Stimulated activated CD8-positive, alpha-beta memory T cell treated with anti-CD3 and anti-CD28 coated beads, Interleukin-2, amount 100 ng/mL, for 48 hours (primary cell): ENCODE results near the gene PRKCG.
"Not testable (repeated sequence)": the region's sequence is repeated elsewhere in the genome, so short reads cannot be mapped to it uniquely, and the experiment has no call there.

ENCODE experiments used
- DNase-seq, 2 donors: peaks; one replicate each; pipeline ENCODE4 v3.0.0-alpha.2; 2020; ENCODE audit warnings: low read depth in 2 of 2

PRKCG gene

GRCh38 chr19:53881482-53882390 is at the start of gene PRKCG:
PRKCG (plus strand) TSS chr19:53882197; CDS start chr19:53882495, 298 bp downstream.
- no peak for DNase-seq

- DNase-seq: not testable (repeated sequence)
These were observed 49.1 kb upstream of the PRKCG start for GRCh38 chr19:53832861-53833260.

- DNase-seq: not testable (repeated sequence)
These were observed 43.6 kb upstream of the PRKCG start for GRCh38 chr19:53838446-53838845.

- DNase-seq: not testable (repeated sequence)
These were observed 41.8 kb upstream of the PRKCG start for GRCh38 chr19:53840241-53840640.

GRCh38 chr19:53840914-53841313 is 41.1 kb upstream of the PRKCG start:
- not testable (repeated sequence) for DNase-seq

- no peak for DNase-seq
These were observed 37.1 kb upstream of the PRKCG start for GRCh38 chr19:53844849-53845246.

- DNase-seq: no peak
These were observed 34.4 kb upstream of the PRKCG start for GRCh38 chr19:53847555-53847954.

GRCh38 chr19:53849237-53849676 is 32.7 kb upstream of the PRKCG start:
- DNase-seq: no peak

- no peak for DNase-seq
These were observed 28.3 kb upstream of the PRKCG start for GRCh38 chr19:53853707-53854106.

GRCh38 chr19:53864308-53864836 is 17.6 kb upstream of the PRKCG start:
- no peak for DNase-seq

- no peak for DNase-seq
These were observed 16.5 kb upstream of the PRKCG start for GRCh38 chr19:53865523-53865917.

- DNase-seq: peak; percentile 49 to 59
These were observed 15.8 kb upstream of the PRKCG start for GRCh38 chr19:53865918-53866864.

- DNase-seq: no peak
These were observed 15.2 kb upstream of the PRKCG start for GRCh38 chr19:53866865-53867224.

GRCh38 chr19:53867225-53868090 is 14.5 kb upstream of the PRKCG start, which contains the start of gene MYADM:
MYADM (plus strand) TSS chr19:53867883; CDS start chr19:53873530, 5,647 bp downstream.
- peak; percentile 98 to 99 for DNase-seq

- DNase-seq: no peak
These were observed 13.7 kb upstream of the PRKCG start for GRCh38 chr19:53868091-53868891.

GRCh38 chr19:53868892-53869804 is 12.8 kb upstream of the PRKCG start:
- DNase-seq: peak; percentile 81 to 83

- DNase-seq: not testable (repeated sequence)
These were observed 12.1 kb upstream of the PRKCG start for GRCh38 chr19:53869805-53870484.

GRCh38 chr19:53870485-53870844 is 11.5 kb upstream of the PRKCG start:
- no peak for DNase-seq
